ENCODE results near the gene ERGIC1.
A peak's percentile ranks its signal among the peaks of the same experiment; 100 is the strongest.
"Not testable (repeated sequence)": the region's sequence is repeated elsewhere in the genome, so short reads cannot be mapped to it uniquely, and the experiment has no call there.

The ERGIC1 gene

GRCh38 chr5:172887692-172888091, 53.6 kb downstream of the ERGIC1 start:
- H3K36me3 Mint-ChIP-seq: peaks cover 10% of the 10 kb centered on the region
- no peak overlapping the region for H3K4me3 Mint-ChIP-seq
- no peaks in the 10 kb centered on the region for H3K9me3 Mint-ChIP-seq
- H3K4me1 Mint-ChIP-seq: peaks cover 12% of the 10 kb centered on the region
- no peaks in the 10 kb centered on the region for H3K27me3 Mint-ChIP-seq
- H3K27ac Mint-ChIP-seq: no peak overlapping the region

DNA sequence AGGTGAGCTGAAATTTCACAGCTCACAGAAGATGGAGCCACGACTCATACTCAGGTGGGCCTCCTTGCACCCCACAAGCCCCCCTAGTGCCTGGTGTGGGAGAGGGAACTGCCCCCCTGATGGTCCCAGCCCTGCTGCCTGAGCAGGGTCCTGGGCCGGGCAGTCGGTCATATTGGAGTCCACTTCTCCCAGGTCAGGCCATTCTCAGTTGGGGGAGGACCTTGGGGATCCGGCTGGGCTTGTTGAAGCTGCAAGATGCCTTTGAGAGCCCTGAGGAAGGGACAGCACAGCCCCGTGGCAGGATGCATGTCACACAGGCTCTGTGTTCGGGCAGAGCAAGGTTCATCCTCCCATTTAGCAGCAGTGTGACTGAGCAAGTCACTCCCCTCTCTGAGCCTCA, 56.6 kb downstream of the ERGIC1 start:
- Mint-ChIP-seq H3K27me3 (no peaks in the 10 kb centered on the region), H3K4me1 (no peaks in the 10 kb centered on the region), H3K36me3 (peaks cover 6% of the 10 kb centered on the region)

GRCh38 chr5:172891716-172892421, 57.8 kb downstream of the ERGIC1 start:
- H3K9me3 Mint-ChIP-seq: no peaks in the 10 kb centered on the region
- no peak overlapping the region for H3K4me3 Mint-ChIP-seq
- H3K36me3 Mint-ChIP-seq: peaks cover 6% of the 10 kb centered on the region
- no peaks in the 10 kb centered on the region for H3K27me3 Mint-ChIP-seq
- no peak overlapping the region for H3K27ac Mint-ChIP-seq
- H3K4me1 Mint-ChIP-seq: no peaks in the 10 kb centered on the region

More for the DNA sequence above, 56.6 kb downstream of the ERGIC1 start:
- Mint-ChIP-seq H3K4me3 (no peak overlapping the region), H3K9me3 (no peaks in the 10 kb centered on the region), H3K27ac (no peak overlapping the region)

DNA sequence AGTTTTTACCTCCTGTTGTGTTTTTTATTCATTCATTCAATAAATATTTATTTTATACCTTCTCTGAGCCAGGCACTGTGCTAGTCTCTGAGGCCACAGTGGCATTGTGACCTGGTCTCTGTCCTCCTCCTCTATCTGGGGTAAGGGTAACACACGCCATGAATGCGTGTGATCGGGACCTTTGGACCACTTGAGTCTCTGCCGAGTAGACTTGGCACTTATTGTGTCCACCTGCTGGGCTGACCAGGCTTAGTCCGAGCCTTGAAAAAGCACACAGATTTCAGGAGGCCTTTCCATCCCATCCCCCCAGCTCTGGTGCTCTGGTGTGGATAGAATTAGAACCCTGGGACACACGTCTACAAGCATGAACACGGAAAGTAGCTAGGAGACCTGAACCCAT, 58.7 kb downstream of the ERGIC1 start:
- Mint-ChIP-seq H3K4me3 (no peak overlapping the region), H3K36me3 (peaks cover 6% of the 10 kb centered on the region), H3K4me1 (no peaks in the 10 kb centered on the region), H3K27ac (no peak overlapping the region), H3K27me3 (no peaks in the 10 kb centered on the region), H3K9me3 (no peaks in the 10 kb centered on the region)

DNA sequence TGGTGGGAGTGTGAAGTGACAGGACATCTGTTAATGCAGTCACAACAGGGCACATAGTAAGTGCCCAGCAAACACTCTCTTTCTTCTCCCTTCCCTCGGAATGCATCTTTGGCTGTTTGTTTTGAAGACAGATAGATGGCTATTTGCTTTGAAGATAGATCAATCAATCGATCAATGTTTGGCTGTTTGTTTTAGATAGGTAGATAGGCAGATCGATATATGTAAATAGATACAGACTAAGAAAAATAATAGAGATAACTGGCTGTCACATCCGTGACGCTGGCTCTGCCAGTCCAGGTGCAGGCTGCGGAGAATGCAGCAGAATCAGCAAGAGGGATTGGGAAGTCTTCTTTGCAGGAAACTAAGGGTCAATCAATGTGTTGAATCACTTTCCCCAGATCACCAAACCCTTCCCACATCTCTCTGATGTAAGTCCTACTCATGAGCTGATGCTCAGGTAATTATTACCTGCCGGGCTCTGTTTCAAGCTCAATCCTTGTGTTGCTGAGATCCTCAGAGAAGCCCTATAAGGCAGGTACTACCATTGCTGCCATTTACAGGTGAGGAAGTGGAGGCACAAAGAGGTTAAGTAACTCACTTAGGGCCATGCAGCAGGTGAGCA, 60.8 kb downstream of the ERGIC1 start:
- H3K4me3 Mint-ChIP-seq: no peak overlapping the region
- no peaks in the 10 kb centered on the region for H3K4me1 Mint-ChIP-seq
- H3K27me3 Mint-ChIP-seq: no peaks in the 10 kb centered on the region
- H3K27ac Mint-ChIP-seq: no peak overlapping the region
- H3K36me3 Mint-ChIP-seq: peaks cover 3% of the 10 kb centered on the region
- H3K9me3 Mint-ChIP-seq: no peaks in the 10 kb centered on the region

- Mint-ChIP-seq H3K9me3 (no peaks in the 10 kb centered on the region), H3K27ac (peak overlapping the region; percentile 1), H3K4me3 (no peak overlapping the region), H3K4me1 (no peaks in the 10 kb centered on the region), H3K36me3 (peaks cover 3% of the 10 kb centered on the region), H3K27me3 (no peaks in the 10 kb centered on the region)
Measured at GRCh38 chr5:172895549-172895948, 61.5 kb downstream of the ERGIC1 start.

- H3K27ac Mint-ChIP-seq: no peak overlapping the region
- H3K9me3 Mint-ChIP-seq: no peaks in the 10 kb centered on the region
- no peak overlapping the region for H3K4me3 Mint-ChIP-seq
- no peaks in the 10 kb centered on the region for H3K27me3 Mint-ChIP-seq
- no peaks in the 10 kb centered on the region for H3K4me1 Mint-ChIP-seq
- H3K36me3 Mint-ChIP-seq: peaks cover 3% of the 10 kb centered on the region
Measured at GRCh38 chr5:172896465-172896864, 62.4 kb downstream of the ERGIC1 start.

GRCh38 chr5:172897067-172897466, 63.0 kb downstream of the ERGIC1 start:
- H3K27me3 Mint-ChIP-seq, H3K9me3 Mint-ChIP-seq, H3K4me3 Mint-ChIP-seq: not testable (repeated sequence)

GRCh38 chr5:172897481-172898217, 63.6 kb downstream of the ERGIC1 start:
- peak overlapping the region; percentile 51 for H3K27ac Mint-ChIP-seq
- H3K4me1 Mint-ChIP-seq: no peaks in the 10 kb centered on the region
- H3K27me3 Mint-ChIP-seq: no peaks in the 10 kb centered on the region
- no peaks in the 10 kb centered on the region for H3K9me3 Mint-ChIP-seq
- H3K36me3 Mint-ChIP-seq: peaks cover 1% of the 10 kb centered on the region
- H3K4me3 Mint-ChIP-seq: no peak overlapping the region

More at GRCh38 chr5:172897067-172897466, 63.0 kb downstream of the ERGIC1 start:
- H3K27ac Mint-ChIP-seq: peak overlapping the region; percentile 23
- H3K36me3 Mint-ChIP-seq, H3K4me1 Mint-ChIP-seq: not testable (repeated sequence)

DNA sequence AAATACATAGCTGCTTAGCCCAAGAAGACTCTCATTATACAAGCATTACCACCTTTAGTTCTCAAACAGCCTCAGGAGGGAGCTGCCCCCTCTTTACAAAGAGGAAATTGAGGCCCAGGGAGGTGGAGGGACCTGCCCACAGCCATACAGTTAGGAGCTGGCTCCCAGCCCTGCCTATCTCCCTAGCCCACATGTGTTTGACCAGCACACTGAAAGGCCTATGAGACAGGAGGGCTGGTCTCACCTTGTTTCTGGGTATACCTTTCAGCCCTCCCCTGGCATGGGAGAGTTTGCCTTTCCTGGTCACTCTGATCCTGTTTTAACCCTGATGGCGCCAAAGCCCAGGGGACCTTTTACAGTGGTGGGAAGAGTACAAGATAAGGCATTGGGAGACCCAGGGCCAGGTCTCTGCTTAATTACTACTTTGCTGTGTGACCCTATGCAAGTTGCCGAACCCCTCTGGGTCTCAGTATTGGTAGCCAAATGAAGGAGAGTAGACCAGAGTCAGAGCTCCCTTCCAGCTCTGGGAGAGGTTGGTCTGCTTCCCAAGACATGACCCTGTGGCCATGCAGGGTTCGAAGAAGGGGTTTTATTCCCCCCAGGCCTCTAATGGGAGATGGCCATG, 64.3 kb downstream of the ERGIC1 start:
- no peaks in the 10 kb centered on the region for H3K4me1 Mint-ChIP-seq
- no peaks in the 10 kb centered on the region for H3K27me3 Mint-ChIP-seq
- H3K4me3 Mint-ChIP-seq: no peak overlapping the region
- peaks cover 1% of the 10 kb centered on the region for H3K36me3 Mint-ChIP-seq
- no peaks in the 10 kb centered on the region for H3K9me3 Mint-ChIP-seq
- H3K27ac Mint-ChIP-seq: no peak overlapping the region

- Mint-ChIP-seq H3K4me1 (no peaks in the 10 kb centered on the region), H3K27me3 (no peaks in the 10 kb centered on the region), H3K9me3 (no peaks in the 10 kb centered on the region), H3K36me3 (peaks cover 1% of the 10 kb centered on the region), H3K27ac (no peak overlapping the region), H3K4me3 (no peak overlapping the region)
Measured at GRCh38 chr5:172898843-172899369, 64.9 kb downstream of the ERGIC1 start.

DNA sequence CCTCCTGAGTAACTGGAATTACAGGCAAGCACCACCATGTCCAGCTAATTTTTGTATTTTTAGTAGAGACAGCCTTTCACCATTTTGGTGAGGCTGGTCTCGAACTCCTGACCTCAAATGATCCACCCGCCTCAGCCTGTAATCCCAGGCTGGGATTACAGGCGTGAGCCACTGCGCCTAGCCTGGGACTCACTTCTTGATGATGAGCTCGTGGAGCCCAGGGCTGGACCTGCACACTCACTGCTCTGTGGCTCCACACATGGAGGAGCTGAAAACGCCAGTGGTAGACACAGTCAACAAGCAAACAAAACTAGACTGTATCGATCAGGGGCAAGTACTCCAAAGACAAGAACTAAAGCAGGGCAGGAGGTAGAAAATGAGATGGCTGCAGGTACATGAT, 65.4 kb downstream of the ERGIC1 start:
- Mint-ChIP-seq H3K4me1 (no peaks in the 10 kb centered on the region), H3K27ac (no peak overlapping the region), H3K27me3 (no peaks in the 10 kb centered on the region), H3K36me3 (peaks cover 1% of the 10 kb centered on the region), H3K9me3 (no peaks in the 10 kb centered on the region), H3K4me3 (no peak overlapping the region)

GRCh38 chr5:172901012-172901780, 67.1 kb downstream of the ERGIC1 start:
- Mint-ChIP-seq H3K4me1 (no peaks in the 10 kb centered on the region), H3K27ac (no peak overlapping the region), H3K27me3 (no peaks in the 10 kb centered on the region), H3K36me3 (peaks cover 1% of the 10 kb centered on the region), H3K9me3 (no peaks in the 10 kb centered on the region), H3K4me3 (no peak overlapping the region)

- no peaks in the 10 kb centered on the region for H3K4me1 Mint-ChIP-seq
- H3K27ac Mint-ChIP-seq: peak overlapping the region; percentile 55
- no peak overlapping the region for H3K4me3 Mint-ChIP-seq
- H3K36me3 Mint-ChIP-seq: peaks cover 1% of the 10 kb centered on the region
- no peaks in the 10 kb centered on the region for H3K9me3 Mint-ChIP-seq
- no peaks in the 10 kb centered on the region for H3K27me3 Mint-ChIP-seq
Measured at GRCh38 chr5:172901788-172902496, 67.9 kb downstream of the ERGIC1 start.

All from activated naive CD4-positive, alpha-beta T cell treated with anti-CD3 and anti-CD28 coated beads, Interleukin-2, amount 50 U/mL, for 24 hours (primary cell).